ENCODE data around the gene SYT2.
"Not testable (repeated sequence)": the region's sequence is repeated elsewhere in the genome, so short reads cannot be mapped to it uniquely, and the experiment has no call there.

The SYT2 gene

GRCh38 chr1:202628646-202629215 is 81.5 kb downstream of the SYT2 start:
- no peaks in the 10 kb centered on the region for H4K20me1 ChIP-seq (ENCODE audit: control insufficient read depth, insufficient read depth, low read depth, low read length)
- H3K4me2 ChIP-seq (ENCODE audit: low read length) = 0 out of 2 replicates have a peak overlapping the region, but pooled peaks have one; percentile 24
- H3K9me2 ChIP-seq (replicated peaks; ENCODE audit: control insufficient read depth, low read length) = no peaks in the 10 kb centered on the region
- H3F3A ChIP-seq (ENCODE audit: control insufficient read depth, insufficient read depth) = no peaks in the 10 kb centered on the region
- H3K79me2 ChIP-seq (ENCODE audit: control insufficient read depth, low read length) = no peaks in the 10 kb centered on the region
- peaks cover 4% of the 10 kb centered on the region; the same call in 1 of the 2 replicates for H3K9me3 ChIP-seq (ENCODE audit: control insufficient read depth, insufficient read depth, low read length)
- TF ChIP-seq CTCF (IDR thresholded peaks at IDR 0.05; ENCODE audit: low read depth, low read length, poor library complexity, severe bottlenecking) (no peak), EZH2phosphoT487 (IDR thresholded peaks at IDR 0.05; ENCODE audit: borderline replicate concordance, low read length) (no peak)
- H3K27ac ChIP-seq (ENCODE audit: low read depth, low read length) = no peak overlapping the region
- H3K36me3 ChIP-seq (ENCODE audit: control insufficient read depth, low read length) = no peaks in the 10 kb centered on the region
- H3K27me3 ChIP-seq (ENCODE audit: control insufficient read depth, low read length) = 0 out of 2 replicates have a peak, but pooled peaks cover 5% of the 10 kb centered on the region
- no peak overlapping the region for H3K4me3 ChIP-seq (ENCODE audit: low read length)
- peaks cover 33% of the 10 kb centered on the region for H3K4me1 ChIP-seq (ENCODE audit: control insufficient read depth, low read length)

- Histone ChIP-seq H3F3A (ENCODE audit: control insufficient read depth, insufficient read depth) (no peaks in the 10 kb centered on the region), H3K9me2 (replicated peaks; ENCODE audit: control insufficient read depth, low read length) (no peaks in the 10 kb centered on the region), H3K4me1 (ENCODE audit: control insufficient read depth, low read length) (peaks cover 33% of the 10 kb centered on the region), H3K27me3 (ENCODE audit: control insufficient read depth, low read length) (0 out of 2 replicates have a peak, but pooled peaks cover 5% of the 10 kb centered on the region), H3K27ac (ENCODE audit: low read depth, low read length) (no peak overlapping the region), H3K79me2 (ENCODE audit: control insufficient read depth, low read length) (no peaks in the 10 kb centered on the region), H3K9me3 (ENCODE audit: control insufficient read depth, insufficient read depth, low read length) (peaks cover 4% of the 10 kb centered on the region; the same call in 1 of the 2 replicates), H3K4me3 (ENCODE audit: low read length) (no peak overlapping the region), H3K4me2 (ENCODE audit: low read length) (no peak overlapping the region), H4K20me1 (ENCODE audit: control insufficient read depth, insufficient read depth, low read depth, low read length) (no peaks in the 10 kb centered on the region), H3K36me3 (ENCODE audit: control insufficient read depth, low read length) (no peaks in the 10 kb centered on the region)
- TF ChIP-seq CTCF (IDR thresholded peaks at IDR 0.05; ENCODE audit: low read depth, low read length, poor library complexity, severe bottlenecking) = no peak
Observed at GRCh38 chr1:202627841-202628565, 82.3 kb downstream of the SYT2 start.

- H3K4me3 ChIP-seq (ENCODE audit: low read length); H3K36me3 ChIP-seq (ENCODE audit: control insufficient read depth, low read length); H4K20me1 ChIP-seq (ENCODE audit: control insufficient read depth, insufficient read depth, low read depth, low read length); H3K9me3 ChIP-seq (ENCODE audit: control insufficient read depth, insufficient read depth, low read length); H3K27ac ChIP-seq (ENCODE audit: low read depth, low read length); H3K27me3 ChIP-seq (ENCODE audit: control insufficient read depth, low read length); H3K9me2 ChIP-seq (replicated peaks; ENCODE audit: control insufficient read depth, low read length); H3F3A ChIP-seq (ENCODE audit: control insufficient read depth, insufficient read depth); H3K79me2 ChIP-seq (ENCODE audit: control insufficient read depth, low read length): not testable (repeated sequence)
- Histone ChIP-seq H3K4me1 (ENCODE audit: control insufficient read depth, low read length) (peaks cover 33% of the 10 kb centered on the region), H3K4me2 (ENCODE audit: low read length) (peak overlapping the region; percentile 40)
Observed at GRCh38 chr1:202627036-202627435, 83.2 kb downstream of the SYT2 start.

All from DOHH2 (cell line).